Stimulated activated CD4-positive, alpha-beta T cell treated with anti-CD3 and anti-CD28 coated beads, Interleukin-15, amount 100 ng/mL, for 24 hours (primary cell): ENCODE data around the gene ZNF219.
A peak's percentile ranks its signal among the peaks of the same experiment; 100 is the strongest.

Source experiments
- DNase-seq: peaks from one replicate; pipeline ENCODE4 v3.0.0-alpha.2; 2020

The ZNF219 gene

GRCh38 chr14:21063479-21063878, 35.0 kb downstream of the ZNF219 start:
- no peak for DNase-seq

- no peak for DNase-seq
These were observed 37.1 kb downstream of the ZNF219 start for GRCh38 chr14:21061347-21061668.

- no peak for DNase-seq
These were observed 37.7 kb downstream of the ZNF219 start for GRCh38 chr14:21060614-21061346.

GRCh38 chr14:21059842-21060613, 38.4 kb downstream of the ZNF219 start:
- no peak for DNase-seq

- DNase-seq, result no peak
These were observed 39.6 kb downstream of the ZNF219 start for GRCh38 chr14:21058903-21059302.

GRCh38 chr14:21057803-21058675, 40.4 kb downstream of the ZNF219 start, which contains the start of gene RNASE8:
RNASE8 (plus strand) TSS chr14:21057822; CDS start chr14:21057893, 71 bp downstream.
- DNase-seq, result peak; percentile 20

- no peak for DNase-seq
These were observed 41.8 kb downstream of the ZNF219 start for GRCh38 chr14:21056520-21057163.

- no peak for DNase-seq
These were observed 42.9 kb downstream of the ZNF219 start for GRCh38 chr14:21055432-21056117.

- DNase-seq, result no peak
These were observed 43.7 kb downstream of the ZNF219 start for GRCh38 chr14:21054768-21055145.

- DNase-seq, result no peak
These were observed 44.2 kb downstream of the ZNF219 start for GRCh38 chr14:21054123-21054767.

- no peak for DNase-seq
These were observed 45.0 kb downstream of the ZNF219 start for GRCh38 chr14:21053184-21054122.

- no peak for DNase-seq
These were observed 47.9 kb downstream of the ZNF219 start for GRCh38 chr14:21050597-21050996.

- DNase-seq, result no peak
These were observed 49.2 kb downstream of the ZNF219 start for GRCh38 chr14:21049271-21049673.

- DNase-seq, result no peak
These were observed 49.8 kb downstream of the ZNF219 start for GRCh38 chr14:21048638-21049037.

GRCh38 chr14:21047378-21047781, 51.1 kb downstream of the ZNF219 start:
- no peak for DNase-seq

- no peak for DNase-seq
These were observed 54.4 kb downstream of the ZNF219 start for GRCh38 chr14:21043974-21044618.

- DNase-seq, result no peak
These were observed 55.0 kb downstream of the ZNF219 start for GRCh38 chr14:21043387-21043973.

GRCh38 chr14:21042918-21043317, 55.5 kb downstream of the ZNF219 start:
- no peak for DNase-seq

GRCh38 chr14:21041676-21042433, 56.6 kb downstream of the ZNF219 start, which contains the start of gene RNASE7:
RNASE7 (plus strand) TSS chr14:21042362; CDS start chr14:21042993, 631 bp downstream.
- DNase-seq, result no peak
